Fibroblast of pulmonary artery (primary cell): ENCODE results near the gene SEMA5B.
A peak's percentile ranks its signal among the peaks of the same experiment; 100 is the strongest.

Experiments used
- DNase-seq: peaks from one replicate; pipeline ENCODE4 v3.0.0-alpha.2; 2010; ENCODE audit warnings: low read depth
- H3K4me3 ChIP-seq: replicated peaks from 2 replicates; pipeline ENCODE4 v1.5.1; 2011; ENCODE audit warnings: low read depth, mild to moderate bottlenecking, control low read depth, low read length, moderate library complexity
- TF ChIP-seq, protein P1 (sequence below): IDR thresholded peaks from 2 replicates; pipeline ENCODE4 v1.5.1; 2011; ENCODE audit warnings: mild to moderate bottlenecking, control low read depth, low read length, inconsistent platforms; ENCODE audit errors: missing control alignments

The SEMA5B gene

DNA sequence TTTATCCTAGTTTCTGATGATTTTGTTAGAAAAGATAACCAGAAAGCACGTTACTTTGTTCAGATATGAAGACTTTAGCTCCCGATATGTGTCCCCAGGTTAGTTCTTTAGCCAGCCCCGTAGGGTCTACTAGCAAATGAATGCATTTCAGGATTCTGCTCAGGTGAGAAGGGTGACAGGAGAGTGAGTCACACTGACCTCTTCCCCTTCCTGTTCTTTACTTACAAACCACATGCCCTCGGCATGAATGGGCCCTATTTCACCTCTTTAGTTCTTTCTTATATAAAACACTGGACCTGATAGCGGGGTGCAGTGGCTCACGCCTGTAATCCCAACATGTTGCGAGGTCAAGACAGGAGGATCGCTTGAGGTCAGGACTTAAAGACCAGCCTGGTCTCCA is 134.3 kb downstream of the SEMA5B start:
- no peak overlapping the region for H3K4me3 ChIP-seq
- DNase-seq: no peak
- TF ChIP-seq, protein P1, sequence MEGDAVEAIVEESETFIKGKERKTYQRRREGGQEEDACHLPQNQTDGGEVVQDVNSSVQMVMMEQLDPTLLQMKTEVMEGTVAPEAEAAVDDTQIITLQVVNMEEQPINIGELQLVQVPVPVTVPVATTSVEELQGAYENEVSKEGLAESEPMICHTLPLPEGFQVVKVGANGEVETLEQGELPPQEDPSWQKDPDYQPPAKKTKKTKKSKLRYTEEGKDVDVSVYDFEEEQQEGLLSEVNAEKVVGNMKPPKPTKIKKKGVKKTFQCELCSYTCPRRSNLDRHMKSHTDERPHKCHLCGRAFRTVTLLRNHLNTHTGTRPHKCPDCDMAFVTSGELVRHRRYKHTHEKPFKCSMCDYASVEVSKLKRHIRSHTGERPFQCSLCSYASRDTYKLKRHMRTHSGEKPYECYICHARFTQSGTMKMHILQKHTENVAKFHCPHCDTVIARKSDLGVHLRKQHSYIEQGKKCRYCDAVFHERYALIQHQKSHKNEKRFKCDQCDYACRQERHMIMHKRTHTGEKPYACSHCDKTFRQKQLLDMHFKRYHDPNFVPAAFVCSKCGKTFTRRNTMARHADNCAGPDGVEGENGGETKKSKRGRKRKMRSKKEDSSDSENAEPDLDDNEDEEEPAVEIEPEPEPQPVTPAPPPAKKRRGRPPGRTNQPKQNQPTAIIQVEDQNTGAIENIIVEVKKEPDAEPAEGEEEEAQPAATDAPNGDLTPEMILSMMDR: no peak

DNA sequence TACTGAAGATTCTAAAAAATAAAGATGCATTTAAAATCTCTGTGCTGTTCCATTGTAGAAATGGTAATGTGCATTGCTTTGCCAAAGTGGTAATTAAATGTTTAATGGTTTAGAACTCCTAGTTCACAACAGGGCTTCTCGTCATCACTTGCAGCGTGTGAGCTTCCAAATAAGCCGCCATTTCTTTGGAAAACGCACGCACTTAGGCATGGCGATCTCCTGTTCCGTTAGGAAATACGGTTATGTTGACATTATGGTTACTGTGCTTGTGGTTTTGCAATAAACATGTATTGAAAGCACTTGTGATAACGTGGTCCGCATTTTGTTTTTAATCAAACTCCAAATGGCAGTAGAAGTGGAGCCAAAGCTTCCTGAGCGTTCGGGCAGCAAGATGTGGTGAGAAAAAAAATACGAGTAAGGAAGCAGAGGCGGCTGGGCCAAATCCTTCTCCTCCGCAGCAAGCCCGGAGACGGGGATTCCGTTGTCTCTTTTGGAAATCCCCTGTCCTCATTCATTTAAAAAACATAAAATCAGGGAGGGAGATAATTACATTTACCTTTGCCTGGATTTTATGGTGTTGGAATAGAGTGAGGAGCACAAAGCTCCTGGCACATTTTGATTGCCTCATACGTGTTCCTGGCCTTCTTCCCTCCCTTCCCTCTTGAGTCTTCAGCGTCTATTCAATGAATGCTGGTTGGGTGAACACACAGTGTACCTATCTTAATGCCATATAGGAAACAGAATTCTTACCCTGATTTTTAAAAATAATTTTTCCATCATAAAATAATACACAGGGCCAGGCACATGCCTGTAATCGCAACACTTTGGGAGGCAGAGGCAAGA is 135.2 kb downstream of the SEMA5B start:
- no peak for DNase-seq
- TF ChIP-seq, protein P1: no peak
- no peak overlapping the region for H3K4me3 ChIP-seq

DNA sequence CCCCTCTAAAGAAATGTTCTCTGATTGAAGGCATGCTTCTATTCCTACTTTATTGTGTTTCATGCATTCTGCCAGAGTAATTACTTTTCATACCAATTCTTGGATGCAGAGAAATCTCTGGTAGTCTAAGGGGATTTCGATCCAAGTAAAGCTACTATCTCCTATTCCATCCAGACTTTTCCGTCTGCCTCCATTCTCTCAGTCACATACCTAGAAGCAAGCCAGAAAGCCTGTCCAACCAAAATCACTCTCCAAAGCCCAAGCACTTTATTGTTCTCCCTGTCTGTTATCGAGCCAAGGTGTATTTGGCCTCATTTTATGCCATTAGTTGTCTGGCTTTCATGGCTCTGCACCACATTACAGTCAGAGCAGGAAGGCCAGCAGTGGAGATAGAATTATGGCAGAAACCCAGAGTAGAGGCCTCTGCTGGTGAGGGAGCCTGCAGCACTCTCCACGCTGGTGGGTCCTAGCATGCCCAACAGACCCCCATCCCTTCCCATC is 136.8 kb downstream of the SEMA5B start:
- no peak overlapping the region for H3K4me3 ChIP-seq
- TF ChIP-seq, protein P1: no peak
- no peak for DNase-seq

DNA sequence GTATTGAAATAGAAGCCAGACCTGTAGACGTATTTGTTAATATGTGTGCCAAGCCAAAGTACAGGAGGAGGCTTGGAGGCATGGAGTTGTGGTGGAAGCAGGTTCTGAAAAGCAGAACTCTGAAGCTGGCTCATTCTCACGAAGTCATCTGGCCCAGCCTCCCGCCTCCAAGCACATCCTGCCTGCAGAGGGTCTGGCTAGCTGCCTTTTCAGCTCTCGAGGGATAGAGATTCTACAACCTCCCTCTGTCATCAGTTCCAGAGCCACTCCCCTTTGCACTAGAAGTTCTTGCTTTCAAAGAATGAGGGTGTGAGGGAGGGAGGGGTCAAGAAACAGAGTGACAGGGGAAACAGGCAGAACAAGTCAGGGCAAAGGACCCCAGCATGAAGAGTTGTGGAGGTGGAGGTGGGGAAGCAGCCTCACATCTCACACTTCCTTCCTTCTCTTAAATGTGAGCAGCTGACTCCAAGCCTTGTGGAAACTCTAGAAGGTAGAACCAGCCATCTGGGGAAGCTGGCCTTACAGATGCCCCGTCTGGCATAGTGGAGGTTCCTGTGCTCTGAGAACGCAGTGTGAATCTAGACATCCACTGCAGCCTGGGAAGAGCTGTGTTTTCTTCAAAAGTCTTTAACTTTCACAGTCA is 137.4 kb downstream of the SEMA5B start:
- DNase-seq: peak; percentile 76

DNA sequence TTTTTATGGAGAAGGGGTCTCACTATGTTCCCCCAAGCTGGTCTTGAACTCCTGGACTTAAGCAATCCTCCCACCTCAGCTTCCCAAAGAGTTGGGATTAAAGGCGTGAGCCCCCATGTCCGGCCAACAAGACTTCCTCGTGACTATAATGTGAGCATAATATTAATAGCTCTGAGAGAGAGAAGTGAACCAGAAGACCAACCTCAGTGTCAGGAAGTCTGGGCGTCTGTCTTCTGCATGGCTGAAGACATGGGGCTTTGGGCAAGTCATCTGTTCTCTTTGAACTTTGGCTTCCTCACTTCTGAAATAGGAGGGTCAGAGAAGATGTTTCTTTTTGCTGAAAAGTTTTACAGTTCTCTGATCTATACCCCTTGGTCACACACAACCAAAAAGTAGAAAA is 140.6 kb downstream of the SEMA5B start:
- no peak overlapping the region for H3K4me3 ChIP-seq
- TF ChIP-seq, protein P1: no peak

More for the DNA sequence above, 137.4 kb downstream of the SEMA5B start:
- H3K4me3 ChIP-seq: no peak overlapping the region
- TF ChIP-seq, protein P1: no peak

DNA sequence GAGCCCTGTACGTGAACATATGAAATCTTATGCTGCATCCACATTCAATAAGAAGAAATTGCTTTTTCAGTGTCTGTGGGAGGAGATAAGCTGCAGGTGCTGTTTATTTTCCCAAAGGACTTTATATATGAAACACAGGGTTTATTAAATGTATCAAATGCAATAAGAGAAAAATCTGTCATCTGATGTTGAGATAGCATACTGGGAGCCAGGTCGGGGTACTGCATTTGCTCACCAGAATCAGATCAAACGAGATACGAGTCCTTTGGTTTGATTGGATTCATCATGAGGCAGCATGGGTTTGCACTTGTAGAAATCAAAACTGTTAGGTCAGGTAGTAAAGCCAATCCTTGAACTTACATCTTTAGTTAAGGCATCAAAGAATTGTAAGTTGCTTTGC is 141.3 kb downstream of the SEMA5B start:
- TF ChIP-seq, protein P1: no peak
- DNase-seq: no peak
- H3K4me3 ChIP-seq: no peak overlapping the region

More for the DNA sequence above, 140.6 kb downstream of the SEMA5B start:
- no peak for DNase-seq
